HG03354 (cell line): ENCODE data around the gene ZGLP1.

ENCODE experiments used
- ATAC-seq: cut with Tn5 transposase; IDR thresholded peaks from one replicate; pipeline ENCODE4 v1.9.1; 2021; ENCODE audit warnings: mild to moderate bottlenecking; ENCODE audit not compliant: unreplicated experiment, poor library complexity, severe bottlenecking

Gene ZGLP1

GRCh38 chr19:10256551-10256950 lies 53.1 kb downstream of the ZGLP1 start:
- no peak for ATAC-seq

DNA sequence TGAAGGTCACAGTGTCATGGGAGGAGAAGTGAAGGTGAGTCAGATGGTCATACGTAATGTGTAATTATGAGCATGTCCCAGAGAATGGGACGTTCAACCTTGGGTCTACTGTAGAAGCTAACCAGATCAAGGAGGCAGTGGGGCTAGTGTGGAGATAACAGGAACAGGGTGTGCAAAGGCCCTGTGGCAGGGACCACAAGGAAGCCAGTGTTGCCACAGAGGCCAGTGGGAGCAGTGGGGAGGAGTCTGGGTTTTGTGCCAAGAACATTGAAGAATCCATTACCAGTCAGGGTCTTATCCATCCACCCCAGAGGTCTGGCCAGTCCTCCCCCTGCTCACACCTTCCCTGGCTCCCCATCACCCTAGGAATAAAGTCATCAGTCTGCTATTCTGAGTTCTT lies 54.3 kb downstream of the ZGLP1 start:
- no peak for ATAC-seq
